GM18526 (cell line): ENCODE measurements around the gene CPEB3.

Experiments used
- POLR2A ChIP-seq: IDR thresholded peaks from 3 replicates; pipeline ENCODE4 v1.6.1; 2011; ENCODE audit not compliant: insufficient read length; ENCODE audit errors: extremely low read depth

Gene CPEB3

DNA sequence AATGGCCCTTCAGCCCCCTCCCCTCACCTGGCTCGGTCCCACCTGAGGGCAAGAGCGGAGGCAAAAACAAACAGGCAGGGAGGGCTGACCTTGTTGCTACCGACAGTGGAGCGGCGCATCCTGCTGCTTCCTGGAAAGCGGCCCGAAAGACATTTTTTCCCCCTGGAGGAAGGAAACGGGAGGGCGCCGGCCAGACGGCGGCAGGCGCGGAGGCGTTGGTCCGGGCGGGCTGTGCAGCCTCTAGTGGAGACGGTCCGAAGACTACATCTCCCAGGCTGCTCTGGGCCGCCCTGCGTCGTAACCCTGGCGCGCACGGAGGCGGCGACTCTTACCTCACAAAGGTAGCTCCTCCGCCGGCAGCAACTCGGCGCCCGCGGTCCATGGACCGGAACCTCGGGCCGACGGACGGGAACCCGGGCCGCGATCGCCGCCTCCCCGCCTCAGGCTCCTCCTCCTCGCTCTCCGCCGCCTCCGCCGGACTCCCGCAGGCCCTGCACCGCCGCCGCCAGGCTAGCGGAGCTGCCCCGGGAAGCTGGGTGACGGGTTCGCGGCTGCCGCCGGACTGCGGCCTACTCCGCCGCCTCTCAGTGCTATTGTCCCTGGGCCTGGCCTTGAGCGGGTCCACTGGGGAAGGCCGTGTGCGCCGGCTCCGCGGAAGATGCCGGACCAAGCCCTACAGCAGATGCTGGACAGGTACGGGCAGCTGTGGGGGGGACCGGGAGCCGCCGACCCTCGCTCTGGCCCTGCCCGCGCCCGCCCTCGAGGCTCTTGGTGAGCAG, at the start of gene CPEB3, which contains the start of gene MARCHF5:
Gene CPEB3 (minus strand): TSS at position 242 of the 779 bp plus-strand sequence. CDS start 50,728 bp downstream, outside the sequence.
Gene MARCHF5 (plus strand): TSS at position 331 of the 779 bp plus-strand sequence. CDS start 328 bp downstream, at position 659.
- peak; percentile 58 for TF ChIP-seq POLR2A

DNA sequence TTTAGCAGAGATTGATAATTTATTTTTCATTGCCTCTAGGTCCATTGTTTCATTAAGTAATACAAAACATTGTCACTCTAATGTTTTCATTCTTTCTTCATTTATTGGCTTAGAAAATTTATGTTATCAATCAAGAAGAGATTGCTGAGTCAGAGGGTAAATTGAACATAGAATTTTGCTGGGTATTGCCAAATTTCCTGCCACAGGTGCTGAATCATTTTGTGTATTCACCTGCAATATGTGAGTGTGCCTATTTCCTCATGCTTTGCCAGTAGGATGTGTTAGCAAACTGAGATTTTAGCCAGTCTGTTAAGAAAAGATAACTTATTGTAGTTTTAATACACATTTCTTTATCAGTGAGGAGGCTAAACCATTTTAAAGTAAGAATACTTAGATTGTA, 38.1 kb upstream of the CPEB3 start:
- no peak for TF ChIP-seq POLR2A

DNA sequence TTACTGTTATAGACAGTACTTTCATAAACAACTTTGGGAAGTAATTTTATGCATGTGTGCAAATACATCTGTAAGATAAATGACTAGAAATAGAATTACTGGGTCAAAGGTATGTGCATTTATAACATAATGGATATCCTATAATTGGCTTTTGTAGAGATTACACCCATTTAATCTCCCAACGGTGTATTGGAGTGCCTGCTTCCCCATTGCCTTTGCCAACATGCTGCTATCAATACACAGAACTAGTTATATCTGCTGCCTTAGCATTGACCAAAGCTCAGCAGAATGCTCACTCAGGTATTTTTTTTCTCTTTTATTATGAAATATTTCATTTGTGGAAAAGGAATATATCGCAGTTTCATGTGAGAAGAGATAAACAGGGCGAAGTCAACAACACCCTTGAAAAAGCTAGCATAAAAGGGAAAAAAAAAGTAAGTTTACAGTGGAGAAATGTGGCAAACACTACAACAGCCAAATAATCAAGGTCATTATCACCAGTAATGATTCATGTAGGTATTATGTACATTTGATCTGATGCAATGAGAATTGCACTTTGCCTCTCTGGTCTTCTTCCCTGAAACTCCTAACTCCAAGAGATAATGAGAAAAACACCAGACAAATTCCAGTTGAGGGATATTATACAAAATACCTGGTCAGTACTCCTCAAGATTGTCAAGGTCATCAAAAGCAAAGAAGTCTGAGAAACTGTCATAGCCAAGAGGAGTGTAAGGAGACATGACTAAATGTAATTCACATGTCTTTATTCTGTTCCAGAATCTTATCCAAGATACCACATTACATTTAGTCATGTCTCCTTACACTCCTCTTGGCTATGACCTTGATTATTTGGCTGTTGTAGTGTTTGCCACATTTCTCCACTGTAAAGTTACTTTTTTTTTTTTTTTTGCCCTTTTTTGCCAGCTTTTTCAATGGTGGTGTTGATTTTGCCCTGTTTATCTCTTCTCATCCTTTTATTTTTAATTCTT, 36.9 kb upstream of the CPEB3 start:
- TF ChIP-seq POLR2A: no peak

DNA sequence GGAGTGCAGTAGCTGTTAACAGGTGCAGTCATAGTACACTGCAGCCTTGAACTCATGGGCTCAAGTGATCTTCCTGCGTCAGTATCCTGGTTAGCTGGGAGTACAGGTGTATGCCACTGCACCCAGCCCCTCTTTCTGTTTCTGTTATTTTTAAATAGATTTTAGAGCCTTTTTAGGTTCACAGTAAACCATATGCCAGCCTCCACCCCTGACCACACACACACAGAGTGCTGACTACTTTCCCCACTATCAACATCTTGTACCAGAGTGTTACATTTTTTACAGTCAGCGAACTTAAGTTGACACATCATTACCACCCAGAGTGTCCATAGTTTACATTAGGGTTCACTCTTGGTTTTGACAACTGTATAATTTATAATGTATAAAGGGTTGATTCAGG, 32.2 kb upstream of the CPEB3 start:
- no peak for TF ChIP-seq POLR2A

DNA sequence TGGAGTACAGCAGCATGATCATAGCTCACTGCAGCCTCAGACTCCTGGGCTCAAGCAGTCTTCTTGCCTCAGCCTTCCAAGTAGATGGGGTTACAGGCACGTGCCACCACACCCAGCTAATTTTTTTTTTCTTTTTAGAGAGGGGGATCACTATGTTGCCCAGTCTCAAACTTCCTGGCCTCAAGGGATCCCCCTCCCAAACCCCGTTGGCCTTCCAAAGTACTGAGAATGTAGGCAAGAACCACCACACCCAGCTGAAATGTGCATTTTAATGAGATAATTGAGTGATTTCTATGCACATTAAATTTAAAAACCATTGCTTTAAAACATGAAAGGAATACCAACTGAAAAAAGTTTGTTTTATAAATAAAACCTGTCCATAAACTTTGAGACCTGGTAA, 25.7 kb upstream of the CPEB3 start:
- no peak for TF ChIP-seq POLR2A

DNA sequence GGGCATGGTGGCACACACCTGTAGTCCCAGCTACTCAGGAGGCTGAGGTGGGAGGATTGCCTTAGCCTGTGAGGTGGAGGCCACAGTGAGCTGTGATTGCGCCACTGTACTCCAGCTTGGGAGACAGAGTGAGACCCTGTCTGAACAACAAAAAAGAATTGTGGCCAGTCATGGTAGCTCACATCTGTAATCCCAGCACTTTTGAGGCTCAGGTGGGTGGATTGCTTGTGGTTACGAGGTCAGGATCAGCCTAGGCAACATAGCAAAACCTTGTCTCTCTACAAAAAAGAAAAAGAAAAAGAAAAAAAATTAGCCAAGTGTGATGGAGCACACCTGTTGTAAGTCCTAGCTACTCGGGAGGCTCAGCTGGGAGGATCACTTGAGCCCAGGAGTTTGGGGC, 22.9 kb upstream of the CPEB3 start:
- TF ChIP-seq POLR2A: no peak

DNA sequence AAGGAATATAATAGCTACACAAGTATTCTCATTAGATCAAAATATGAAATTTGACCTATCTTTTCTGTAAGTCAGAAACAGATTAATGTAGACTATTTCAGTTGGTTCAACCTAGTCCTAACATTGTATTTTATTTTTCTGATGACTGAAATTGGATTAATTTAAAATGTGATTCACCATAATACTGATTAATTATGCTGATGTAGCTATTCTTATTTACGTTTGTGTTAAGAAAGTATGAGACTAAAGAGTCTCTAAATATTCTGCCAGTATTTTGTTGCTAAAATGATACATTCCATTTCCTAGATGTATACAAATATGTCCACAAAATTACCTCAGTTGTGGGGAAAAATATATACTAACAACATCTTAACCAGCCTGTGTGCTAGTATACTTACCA, 18.4 kb upstream of the CPEB3 start:
- TF ChIP-seq POLR2A: no peak

DNA sequence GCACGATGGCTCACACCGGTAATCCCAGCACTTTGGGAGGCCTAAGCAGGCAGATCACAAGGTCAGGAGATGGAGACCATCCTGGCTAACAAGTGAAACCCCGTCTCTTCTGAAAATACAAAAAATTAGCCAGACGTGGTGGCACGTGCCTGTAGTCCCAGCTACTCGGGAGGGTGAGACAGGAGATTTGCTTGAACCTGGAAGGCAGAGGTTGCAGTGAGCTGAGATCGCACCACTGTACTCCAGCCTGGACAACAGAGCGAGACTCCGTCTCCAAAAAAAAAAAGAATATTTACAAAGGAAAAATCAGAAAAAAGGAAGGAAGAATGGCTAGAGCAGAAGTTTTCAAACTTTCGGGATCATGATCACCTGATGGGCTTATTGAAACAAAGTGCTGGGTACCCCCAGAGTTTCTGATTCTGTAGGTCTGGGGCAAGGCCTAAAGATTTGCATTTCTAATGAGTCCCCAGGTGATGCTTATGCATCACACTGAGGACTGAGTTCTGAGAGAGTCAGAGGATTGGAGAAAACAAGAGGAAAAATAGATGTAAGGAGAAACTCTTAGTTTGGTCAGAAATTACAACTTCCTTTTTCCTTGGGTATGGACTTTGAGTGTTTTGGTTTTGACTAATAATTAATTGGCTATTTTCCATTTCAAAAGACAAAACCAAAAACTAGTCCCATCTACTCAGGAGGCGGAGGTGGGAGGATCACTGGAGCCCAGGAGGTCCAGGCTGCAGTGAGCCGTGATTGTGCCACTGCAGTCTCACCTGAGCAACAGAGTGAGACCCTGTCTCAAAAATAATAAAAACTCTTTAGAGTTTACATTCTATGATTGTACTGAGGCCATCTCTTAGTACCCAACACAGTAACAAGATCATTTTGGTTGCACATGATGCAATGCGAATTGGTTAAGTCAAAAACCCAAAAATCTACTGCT, 14.5 kb upstream of the CPEB3 start:
- TF ChIP-seq POLR2A: no peak

DNA sequence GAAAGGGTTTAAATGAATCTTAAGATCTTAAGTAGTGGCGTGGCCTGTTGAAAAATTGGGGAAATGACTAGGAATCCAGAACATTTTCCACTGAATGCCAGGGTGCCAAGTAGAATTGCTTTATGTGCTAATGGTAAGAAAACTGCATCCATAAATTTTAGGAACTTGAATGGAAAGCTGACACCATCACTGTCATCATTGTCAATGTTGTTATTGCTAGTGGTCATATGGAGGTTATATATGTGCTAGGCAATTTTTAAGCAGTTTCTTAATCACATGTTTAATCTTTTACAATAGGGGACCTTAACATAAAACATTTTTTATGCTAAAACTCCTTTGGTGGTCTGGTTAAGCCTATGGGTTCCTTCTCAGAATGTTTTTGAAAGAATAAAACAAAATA, 13.2 kb upstream of the CPEB3 start:
- TF ChIP-seq POLR2A: no peak

DNA sequence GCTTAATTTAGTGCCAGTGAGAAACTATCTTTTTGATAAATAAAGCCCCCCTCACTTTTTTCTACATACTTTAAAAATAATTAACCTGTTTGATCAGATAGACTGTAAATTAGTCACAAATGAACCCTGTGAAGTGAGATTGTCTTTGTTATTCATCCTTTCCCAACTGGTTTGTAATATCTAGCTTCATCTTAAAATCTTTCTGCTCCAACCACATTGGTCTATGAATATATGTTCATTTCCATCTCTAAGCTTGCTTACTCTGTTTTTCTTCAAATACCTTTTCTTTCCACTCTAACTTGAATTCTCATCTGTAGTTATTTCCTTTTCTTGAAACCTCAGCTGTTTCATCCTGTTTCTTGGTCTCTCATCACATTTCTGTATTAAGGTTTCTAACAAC, 12.2 kb upstream of the CPEB3 start:
- no peak for TF ChIP-seq POLR2A

DNA sequence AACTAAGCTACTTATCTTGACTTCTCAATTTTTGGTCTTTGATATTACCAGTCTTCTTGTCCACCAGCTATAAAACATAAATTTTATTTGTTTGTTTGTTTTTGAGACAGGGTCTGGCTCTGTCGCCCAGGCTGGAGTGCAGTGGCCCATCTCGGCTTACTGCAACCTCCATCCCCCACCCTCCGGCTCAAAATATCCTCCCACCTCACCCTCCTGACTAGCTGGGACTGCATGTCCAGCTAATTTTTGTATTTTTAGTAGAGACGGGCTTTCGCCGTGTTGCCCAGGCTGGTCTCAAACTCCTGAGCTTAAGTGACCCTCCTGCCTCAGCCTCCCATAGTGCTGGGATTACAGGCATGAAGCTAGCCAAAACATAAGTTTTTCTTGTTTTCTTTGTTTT, 7.6 kb upstream of the CPEB3 start:
- TF ChIP-seq POLR2A: no peak

DNA sequence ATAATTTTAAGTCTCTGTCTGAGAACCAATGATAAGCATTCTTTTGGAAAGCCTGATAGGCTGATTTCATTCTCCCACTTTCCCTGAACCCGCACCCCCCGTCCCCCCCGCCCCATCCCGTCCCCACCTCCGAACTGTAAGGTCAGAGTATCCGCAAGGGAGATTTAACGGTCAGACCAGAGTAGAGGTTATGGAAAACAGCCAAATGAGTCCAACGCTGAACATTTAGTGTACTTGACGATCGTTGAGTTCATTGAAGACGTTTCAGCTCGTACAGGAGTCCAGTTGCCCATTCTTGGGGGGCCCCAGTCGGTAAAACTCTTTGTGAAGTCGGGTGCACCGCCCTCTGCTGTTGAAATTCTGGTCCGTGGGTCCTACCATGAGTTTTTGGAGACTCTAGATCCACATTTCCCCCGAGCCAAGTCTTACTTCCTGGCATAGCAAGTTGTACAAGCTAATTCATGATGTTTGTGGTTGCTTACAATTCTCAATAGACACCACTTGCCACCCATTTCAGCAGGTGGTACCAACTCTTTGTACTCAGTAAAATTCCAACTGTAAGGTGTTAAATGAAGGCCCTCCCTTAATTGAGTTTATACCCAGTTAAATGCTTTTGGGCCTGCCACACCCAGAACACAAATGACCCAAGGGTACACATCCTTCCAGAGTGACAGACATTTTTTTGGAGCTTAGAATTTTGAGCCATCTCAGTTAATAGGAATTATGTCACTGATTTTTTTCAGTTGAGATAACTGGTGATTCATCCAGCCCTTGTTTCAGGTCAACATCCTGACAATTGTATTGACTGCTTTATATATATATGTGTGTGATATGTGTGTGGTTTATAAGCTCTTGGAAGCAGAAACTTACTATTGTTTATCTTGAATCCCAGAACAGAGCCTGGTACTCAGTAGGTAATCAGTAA, 1.3 kb upstream of the CPEB3 start:
- no peak for TF ChIP-seq POLR2A

DNA sequence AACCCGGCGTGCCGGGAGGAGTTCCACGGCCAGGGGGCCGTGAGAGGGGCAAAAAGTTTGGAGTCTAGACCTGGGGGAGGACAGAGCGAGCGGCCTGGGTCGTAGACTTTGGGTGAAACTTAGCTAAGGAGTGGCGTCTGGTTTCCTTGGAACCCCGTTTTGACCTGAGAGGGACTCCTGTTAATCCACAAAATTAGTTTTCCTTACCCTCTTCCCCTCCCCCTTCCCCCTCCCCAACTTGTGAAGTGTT, 663 bp upstream of the CPEB3 start:
- no peak for TF ChIP-seq POLR2A
